Activated gamma-delta T cell treated with Interleukin-2 at 50 U/mL for 16 hours (primary cell): ENCODE data around the gene MGAT5.

Source experiments
- DNase-seq: peaks from one replicate; pipeline ENCODE4 v3.0.0-alpha.2; 2020

MGAT5 gene

GRCh38 chr2:134257509-134257908, 3.6 kb downstream of the MGAT5 start:
- no peak for DNase-seq

GRCh38 chr2:134257965-134258683, 4.3 kb downstream of the MGAT5 start:
- DNase-seq = no peak

DNA sequence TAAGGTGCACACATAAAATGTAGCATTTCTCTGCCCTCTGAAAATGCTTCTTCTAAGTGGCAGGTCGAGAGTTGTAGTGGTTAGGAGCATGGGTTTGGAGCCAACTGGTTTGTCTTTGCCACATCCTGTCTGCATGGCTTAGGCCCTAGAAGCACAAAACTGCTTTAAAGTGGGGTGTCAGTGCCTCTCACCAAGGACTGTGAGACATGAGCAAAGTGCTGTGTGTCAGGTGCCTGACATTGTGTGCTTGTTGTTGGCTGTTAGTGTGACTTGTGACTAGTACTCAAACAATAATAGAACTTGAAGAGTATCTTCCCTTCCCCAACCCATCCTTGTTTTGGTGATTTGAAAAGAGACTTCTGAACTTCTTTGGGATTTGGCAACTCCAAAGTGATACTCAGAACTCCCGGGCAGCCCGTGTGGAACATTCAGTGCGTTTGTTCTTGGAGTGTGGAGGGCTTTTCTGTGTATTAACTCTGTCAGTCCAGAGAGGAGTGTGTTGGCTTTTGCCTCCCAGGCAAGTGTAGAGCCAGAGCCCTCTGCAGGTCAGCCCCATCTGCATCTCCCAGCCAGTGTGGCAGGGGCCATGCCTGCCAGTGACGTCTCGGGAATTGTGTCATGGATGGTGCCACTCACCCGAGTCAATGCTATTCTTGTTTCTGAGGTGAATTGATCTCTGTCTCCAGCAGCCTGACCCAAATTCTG, 5.0 kb downstream of the MGAT5 start:
- DNase-seq = peak; percentile 67

GRCh38 chr2:134259571-134259970, 5.7 kb downstream of the MGAT5 start:
- no peak for DNase-seq

DNA sequence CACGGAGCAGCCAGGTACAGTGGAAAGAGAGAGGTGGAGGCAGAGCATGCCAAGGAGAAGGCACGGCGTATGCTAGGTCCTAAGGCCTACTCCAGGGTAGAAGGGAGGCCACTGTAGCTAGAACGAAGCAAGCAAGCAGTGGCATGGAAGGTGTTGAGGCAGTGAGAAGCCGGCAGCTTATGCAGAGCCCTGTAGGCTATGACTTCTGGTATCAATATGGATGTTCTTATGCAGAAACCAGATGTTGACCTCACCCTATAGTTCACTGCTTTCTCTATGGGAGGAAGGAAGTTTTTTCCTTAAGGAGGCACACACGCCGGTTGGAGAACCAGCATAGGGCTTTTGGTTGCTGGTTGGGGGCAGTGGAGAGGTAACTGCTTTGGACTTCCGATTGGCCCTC, 6.1 kb downstream of the MGAT5 start:
- no peak for DNase-seq

GRCh38 chr2:134260713-134261112, 6.8 kb downstream of the MGAT5 start:
- no peak for DNase-seq

GRCh38 chr2:134261398-134262131, 7.7 kb downstream of the MGAT5 start:
- no peak for DNase-seq

GRCh38 chr2:134262684-134263083, 8.8 kb downstream of the MGAT5 start:
- DNase-seq = no peak

- DNase-seq = no peak
Measured at GRCh38 chr2:134268265-134268664, 14.4 kb downstream of the MGAT5 start.

DNA sequence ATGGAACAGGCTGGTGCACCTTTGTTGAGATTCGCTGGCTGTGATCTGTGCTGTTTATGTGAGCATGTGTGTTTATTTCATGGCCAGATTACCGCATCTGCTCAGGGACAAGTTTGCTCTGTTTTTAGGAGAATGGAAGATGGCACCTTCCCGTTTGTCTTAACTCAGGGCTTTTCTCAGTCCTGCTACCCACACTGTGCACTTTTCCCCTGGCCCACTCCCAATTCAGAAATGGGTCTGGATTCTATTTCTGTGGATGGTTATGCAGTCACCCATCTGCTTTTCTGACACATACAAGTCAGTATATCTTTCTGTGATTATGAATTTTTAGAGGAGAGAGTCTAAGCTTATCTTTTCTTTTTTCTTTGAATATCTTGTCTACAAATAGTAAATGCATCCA, 15.4 kb downstream of the MGAT5 start:
- DNase-seq = no peak

- DNase-seq = no peak
Measured at GRCh38 chr2:134269972-134270735, 16.3 kb downstream of the MGAT5 start.

DNA sequence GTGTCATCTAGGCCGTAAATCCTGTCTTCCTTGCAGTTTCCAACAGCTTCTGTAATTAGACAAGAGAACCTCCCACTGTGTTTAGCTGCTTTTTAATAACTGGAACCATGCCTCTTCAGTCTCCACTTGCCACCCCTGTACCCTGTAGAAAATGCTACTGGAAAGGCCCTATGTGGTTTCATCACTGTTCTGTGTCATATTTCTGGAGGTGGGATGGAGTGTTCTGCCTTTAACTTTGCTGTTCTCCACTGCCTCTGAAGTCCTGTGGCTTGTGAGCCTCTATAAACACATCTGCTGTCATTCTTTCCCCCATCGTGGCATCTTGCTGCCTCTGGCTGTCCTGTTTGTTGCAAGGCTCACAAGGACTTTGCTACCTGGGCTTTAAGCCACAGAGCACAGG, 17.9 kb downstream of the MGAT5 start:
- no peak for DNase-seq

DNA sequence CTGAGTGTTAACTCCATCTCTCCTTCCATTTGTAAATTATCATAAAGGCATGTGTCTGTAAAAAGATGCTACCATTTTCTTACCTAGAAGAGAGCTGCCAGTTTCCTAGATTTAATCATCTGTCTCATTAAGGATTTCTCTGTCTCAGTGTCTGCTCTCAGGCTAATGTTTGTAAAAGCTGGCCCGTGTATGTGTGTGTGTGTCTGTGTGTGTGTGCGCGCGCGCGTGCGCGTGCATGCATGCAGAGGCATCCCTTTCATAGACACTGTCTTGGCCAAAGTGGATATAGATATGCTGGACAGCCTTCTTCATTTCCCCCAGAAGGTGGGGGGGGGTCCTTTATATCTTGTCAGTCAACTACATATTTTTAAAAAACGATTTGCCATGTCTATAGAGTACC, 18.9 kb downstream of the MGAT5 start:
- DNase-seq = no peak

DNA sequence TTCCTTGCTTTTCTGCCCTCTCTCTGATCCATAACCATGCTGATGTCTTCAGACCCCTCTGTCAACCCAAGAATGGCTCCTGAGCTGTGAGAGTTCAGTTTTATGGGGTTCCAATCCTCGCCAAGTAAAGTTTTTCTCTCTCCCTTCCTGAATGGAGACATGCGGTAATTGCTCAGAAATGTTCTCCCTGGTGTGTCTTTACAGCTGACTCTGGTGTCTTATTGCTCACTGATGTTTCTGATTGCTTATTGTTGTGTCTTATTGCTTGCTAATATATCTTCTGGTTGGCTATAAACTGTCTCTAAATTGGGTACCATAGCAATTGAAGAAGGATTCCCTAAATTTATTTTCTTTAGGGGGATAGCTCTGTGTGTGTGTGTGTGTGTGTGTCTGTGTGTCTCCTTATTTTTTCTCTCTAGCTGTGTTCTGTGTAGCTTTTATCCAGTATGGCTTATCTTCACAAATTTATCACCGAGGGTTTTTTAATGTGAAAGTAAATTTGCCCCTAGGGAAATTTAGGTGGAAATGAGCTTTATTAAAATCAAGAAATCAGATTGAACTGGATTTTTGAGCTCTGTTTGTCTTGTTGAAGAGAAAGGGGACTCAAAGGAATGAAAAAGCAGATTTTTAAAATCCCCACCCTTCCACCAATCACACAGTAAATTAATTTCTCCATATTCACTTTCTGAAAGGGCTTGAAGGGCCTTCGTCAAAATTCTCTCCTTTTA, 19.5 kb downstream of the MGAT5 start:
- no peak for DNase-seq

GRCh38 chr2:134274121-134274520, 20.2 kb downstream of the MGAT5 start:
- no peak for DNase-seq

DNA sequence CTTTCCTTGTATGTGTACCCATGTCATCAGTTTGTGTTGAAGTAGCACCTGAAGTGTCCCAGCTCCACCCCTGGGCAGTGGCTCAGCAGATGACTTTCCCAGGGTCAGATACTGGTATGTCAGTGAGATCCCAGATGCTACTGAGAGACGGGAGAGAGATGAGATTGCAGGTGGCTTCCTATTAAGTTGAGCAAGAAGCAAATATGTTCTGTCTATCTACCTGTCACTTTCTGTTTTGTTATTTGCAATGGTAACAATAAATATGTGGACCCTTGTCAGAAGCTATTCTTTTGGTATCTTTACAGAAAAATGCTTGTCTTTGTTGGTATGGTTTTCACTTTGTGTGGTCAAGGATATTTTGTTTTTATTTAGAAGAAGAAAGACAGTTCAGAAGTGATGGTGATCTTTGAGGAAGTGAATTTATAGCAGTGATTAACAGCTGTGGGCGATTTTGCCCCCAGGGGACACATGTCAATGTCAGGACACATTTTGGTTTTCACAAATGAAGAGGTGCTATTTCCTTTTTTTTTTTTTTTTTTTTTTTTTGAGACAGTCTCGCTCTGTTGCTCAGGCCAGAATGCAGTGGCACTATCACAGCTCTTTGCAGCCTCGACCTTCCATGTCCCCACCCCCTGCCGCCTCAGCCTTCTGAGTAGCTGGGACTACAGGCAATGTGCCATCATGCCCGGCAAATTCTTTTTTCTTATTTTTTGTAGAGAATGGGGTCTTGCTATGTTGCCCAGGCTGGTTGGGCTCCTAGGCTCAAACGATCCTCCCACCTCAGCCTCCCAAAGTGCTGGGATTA, 21.4 kb downstream of the MGAT5 start:
- peak; percentile 13 for DNase-seq

- DNase-seq = no peak
Measured at GRCh38 chr2:134276381-134277172, 22.7 kb downstream of the MGAT5 start.

GRCh38 chr2:134277223-134277622, 23.4 kb downstream of the MGAT5 start:
- DNase-seq = no peak

- DNase-seq = no peak
Measured at GRCh38 chr2:134278553-134278952, 24.7 kb downstream of the MGAT5 start.

DNA sequence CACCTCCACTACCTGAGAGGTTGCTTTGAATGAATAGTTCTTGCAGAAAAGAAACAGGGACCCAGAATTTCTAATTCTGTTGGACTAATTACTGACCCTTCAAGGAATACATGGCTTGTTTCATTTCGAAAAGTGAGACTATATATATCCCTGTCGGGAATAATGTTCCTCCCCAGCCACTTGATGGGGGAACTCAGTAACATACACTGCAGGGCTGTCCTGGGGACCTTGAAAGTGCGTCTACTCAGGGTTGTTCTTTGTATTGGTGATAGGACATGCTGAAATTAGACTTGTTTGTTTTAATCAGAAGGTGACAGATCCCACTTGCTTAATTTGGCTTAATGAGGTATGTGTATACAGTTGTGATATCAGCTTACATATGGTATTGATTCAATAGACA, 25.5 kb downstream of the MGAT5 start:
- DNase-seq = no peak

GRCh38 chr2:134280231-134280630, 26.4 kb downstream of the MGAT5 start:
- no peak for DNase-seq
